ENCODE data around the gene SNX9.

DNA sequence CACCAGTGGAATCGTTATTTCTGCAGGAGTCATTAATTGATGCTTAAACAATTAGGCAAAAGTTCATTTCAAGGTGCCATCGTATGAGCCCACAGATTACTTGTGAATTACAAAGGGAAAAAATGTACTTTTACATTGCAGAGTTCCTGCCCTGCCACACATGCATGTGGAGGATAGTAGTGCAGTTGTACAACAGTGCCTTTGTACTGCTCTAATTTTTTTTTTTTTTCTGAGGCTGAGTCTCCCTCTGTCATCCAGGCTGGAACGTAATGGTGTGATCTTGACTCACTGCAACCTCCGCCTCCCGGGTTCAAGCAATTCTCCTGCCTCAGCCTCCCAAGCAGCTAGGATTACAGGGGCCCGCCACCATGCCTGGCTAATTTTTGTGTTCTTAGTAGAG is 132.6 kb downstream of the SNX9 start:
- TF ChIP-seq CTCF (IDR thresholded peaks at IDR 0.05) (no peak), POLR2A (IDR thresholded peaks at IDR 0.05) (no peak)
